NCI-H226 (cell line): Measurements from ENCODE around the gene GYS1.

Source experiments
- DNase-seq: peaks from one replicate; pipeline ENCODE4 v3.0.0-alpha.2; 2015

GYS1 gene

DNA sequence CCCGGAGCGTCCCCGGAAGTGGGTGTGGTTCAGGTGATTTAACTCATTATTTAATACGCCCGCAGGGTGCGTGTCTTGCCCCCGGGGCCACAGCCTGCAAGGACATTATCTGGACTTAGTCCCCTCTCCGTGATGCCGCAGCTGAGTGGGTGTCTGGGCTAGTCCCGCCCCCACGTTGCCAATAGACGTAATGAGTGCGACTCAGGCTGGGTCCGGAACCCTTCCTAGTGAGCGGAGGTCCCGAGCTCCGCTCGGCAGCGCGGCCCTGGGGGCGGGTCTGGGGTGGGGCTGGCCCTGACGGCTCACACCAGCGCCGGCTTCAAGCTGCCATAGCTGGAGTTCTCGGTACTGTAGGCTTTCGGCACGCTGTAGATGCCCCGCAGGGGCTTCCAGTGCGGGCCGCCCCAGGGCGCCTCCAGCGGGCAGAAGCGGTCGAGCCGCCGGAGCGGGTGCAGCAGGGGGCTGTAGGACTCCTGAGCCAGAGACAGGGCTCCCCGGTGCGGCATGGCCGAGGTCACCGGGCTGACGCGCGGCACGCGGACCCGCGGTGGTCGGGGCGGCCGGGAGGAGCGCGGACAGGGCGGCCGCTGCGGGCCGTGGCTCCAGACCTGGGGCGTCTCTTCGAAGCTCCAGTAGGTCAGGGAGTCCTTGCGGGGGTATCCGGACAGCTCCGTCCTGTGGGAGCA is 24.7 kb upstream of the GYS1 start:
- DNase-seq = peak; percentile 61

DNA sequence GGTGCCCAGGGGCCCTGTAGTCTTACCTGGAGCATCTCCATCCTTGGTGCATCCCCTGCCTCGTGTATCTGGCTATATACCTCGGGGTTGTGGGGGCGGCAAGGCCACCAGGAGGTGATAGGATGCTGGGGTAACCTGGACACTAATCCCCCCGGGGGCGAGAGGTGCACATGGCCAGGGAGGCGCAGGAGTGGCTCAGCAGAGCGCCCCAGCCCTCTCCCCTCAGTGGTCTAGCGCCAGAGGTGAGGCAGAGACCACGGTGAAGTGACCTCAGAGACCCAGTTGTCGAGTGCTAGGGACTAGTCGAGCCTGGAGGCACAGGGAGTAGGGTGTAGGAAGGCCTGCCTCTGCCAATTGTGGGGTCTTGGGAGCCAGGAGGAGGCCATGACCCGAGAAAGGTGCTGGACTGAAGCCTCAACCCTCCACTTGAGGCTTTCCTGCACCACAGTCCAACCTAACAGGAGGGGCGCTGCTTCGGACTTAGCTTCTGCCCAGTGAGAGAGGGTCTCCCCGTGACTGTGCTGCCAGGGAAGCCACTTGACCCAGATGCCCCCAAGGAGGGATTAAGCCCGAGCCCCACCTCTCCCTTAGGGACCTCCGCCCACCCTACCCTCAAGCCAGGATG is 24.0 kb upstream of the GYS1 start, which contains the start of gene LHB:
LHB (minus strand) TSS at position 51 of the 625 bp plus-strand sequence; CDS start at position 41, 10 bp downstream.
- no peak for DNase-seq

GRCh38 chr19:49016067-49016839 is 23.1 kb upstream of the GYS1 start:
- DNase-seq = no peak

DNA sequence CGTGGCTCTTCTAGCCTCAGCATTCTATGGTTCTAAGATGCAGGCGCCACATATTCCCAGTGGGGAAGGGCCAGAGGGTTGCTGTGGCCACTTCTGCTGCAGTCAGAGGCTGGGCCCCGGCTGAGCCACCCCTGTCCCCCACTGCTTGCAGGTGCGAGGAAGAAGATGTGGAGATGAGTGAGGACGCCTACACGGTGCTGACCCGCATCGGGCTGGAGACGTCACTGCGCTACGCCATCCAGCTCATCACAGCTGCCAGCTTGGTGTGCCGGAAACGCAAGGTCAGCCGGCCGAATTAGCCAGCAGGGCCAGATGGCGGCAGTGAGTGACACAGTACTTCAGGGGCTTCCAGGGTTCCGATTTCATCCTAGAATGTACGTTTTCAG is 21.8 kb upstream of the GYS1 start:
- DNase-seq = no peak

- DNase-seq = no peak
Observed at GRCh38 chr19:49014123-49014869, 21.2 kb upstream of the GYS1 start.

DNA sequence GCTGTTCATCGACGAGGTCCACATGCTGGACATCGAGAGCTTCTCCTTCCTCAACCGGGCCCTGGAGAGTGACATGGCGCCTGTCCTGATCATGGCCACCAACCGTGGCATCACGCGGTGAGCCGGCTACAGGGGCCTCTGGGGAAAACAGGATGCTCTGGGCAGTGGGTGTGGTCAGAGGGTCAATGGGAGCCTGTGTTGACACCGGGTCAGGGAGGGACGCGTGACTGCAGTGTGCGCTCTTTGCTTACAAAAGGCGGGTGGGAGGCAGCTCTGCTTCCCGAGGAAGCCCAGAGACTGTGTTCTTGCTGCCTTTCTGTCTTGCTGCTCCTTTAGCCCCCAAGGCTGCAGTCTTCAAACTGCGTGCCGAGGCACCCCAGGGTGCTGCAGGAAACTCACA is 18.1 kb upstream of the GYS1 start:
- no peak for DNase-seq

GRCh38 chr19:49010453-49010852 is 17.3 kb upstream of the GYS1 start:
- no peak for DNase-seq

- DNase-seq = no peak
Observed at GRCh38 chr19:49009828-49010227, 16.7 kb upstream of the GYS1 start.

DNA sequence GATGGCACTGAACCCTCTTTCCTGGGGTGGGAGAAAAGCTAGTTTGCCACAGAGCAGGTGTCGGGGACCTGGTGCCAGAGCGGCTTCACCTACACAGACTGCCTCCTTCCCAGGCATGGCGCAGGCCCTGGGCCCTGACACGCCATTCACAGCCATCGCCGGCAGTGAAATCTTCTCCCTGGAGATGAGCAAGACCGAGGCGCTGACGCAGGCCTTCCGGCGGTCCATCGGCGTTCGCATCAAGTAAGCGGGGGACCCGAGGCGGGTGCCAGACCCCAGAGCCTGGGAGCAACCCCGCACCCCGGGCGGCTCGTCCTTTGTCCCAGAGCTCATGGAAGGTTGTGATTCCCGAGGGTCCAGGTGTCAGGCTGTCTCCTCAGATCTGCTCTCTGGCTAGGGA is 13.8 kb upstream of the GYS1 start:
- no peak for DNase-seq

DNA sequence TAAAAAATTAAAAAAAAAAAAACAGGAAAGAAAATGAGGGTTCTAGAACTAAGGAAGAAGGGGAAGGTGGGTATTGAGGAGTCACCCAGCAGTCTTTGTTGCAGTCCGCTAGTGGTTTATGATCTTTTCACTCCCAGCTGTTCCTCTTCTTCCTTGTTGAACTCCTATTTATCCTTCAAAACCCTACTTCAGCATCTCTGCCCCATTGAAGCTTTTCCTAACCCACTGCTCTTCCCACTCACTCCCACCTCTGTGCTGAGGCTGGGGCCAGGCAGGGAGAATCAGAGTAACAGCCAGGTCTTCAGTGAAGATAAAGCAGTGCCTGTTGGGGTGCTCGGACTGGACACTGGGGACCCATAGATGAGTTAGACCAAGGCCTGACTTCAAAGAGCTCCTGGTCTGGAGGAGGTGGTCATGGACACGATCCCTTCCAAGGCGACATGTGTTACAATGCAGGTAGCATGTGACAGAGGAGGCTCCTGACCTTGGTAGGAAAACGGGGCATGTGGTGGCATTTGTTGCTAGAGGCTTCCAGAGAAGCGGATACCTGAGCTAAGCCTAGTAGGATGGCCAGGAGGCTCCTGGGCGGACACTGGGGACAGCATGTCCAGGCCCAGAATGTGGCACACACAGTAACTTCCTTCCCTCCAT is 12.0 kb upstream of the GYS1 start:
- no peak for DNase-seq

- DNase-seq = no peak
Observed at GRCh38 chr19:49004133-49004532, 11.0 kb upstream of the GYS1 start.

DNA sequence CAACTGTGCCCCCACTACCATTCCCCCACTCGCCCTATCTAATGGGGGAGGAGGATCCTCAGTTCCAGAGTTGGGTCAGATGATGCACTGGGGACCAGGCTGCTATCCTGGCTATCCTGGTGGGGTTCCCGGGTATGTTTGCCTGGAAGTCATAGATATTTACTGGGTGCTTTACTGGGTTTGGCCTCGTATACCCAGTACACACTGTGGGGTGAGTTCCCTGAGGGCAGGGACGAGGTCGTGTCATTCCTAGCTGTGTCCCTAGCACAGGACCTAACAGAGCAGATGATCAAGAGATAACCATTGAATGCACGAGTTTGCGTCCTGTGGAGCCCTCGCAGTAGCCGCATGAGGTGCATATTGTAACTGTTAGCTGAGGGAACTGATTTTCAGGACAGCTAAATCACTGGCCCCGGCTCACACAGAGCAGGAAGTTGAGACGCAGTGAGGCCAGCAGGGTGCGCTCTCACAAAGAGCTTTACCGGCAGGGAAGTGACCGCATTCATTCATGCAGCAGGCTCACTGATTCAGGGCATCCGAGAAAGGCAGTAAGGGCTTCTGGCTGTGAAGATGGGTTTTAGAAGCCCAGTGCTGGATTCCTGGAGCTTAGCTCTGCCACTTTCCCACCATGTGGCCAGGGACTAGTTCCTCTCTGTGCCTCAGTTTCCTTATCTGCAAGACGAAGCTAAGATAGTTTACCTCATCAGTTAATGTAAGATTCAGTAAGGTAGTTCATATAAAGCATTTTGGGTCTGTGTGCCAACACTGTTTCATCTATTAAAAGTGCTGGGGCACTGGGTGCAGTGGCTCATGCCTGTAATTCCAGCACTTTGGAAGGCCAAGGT is 6.6 kb upstream of the GYS1 start:
- DNase-seq = no peak

DNA sequence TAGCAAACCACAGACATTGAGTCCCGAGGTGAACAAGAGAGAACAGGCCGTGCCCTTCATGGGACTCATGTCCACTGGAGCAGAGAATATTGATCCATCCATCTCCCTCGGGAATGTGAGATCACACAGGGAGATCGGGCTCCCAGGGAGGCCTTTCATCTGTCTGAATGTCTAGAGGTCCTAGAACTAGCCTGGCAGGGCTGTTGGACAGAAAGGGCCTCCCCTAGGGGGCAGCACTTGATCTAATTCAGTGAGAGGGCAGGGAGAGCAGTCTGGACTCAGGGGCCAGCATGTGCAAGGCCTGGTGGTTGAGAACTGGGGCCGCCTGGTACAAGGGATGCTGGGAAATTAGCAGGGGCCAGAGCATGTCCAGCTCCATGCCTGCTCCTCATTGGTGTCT is 4.9 kb upstream of the GYS1 start:
- no peak for DNase-seq

DNA sequence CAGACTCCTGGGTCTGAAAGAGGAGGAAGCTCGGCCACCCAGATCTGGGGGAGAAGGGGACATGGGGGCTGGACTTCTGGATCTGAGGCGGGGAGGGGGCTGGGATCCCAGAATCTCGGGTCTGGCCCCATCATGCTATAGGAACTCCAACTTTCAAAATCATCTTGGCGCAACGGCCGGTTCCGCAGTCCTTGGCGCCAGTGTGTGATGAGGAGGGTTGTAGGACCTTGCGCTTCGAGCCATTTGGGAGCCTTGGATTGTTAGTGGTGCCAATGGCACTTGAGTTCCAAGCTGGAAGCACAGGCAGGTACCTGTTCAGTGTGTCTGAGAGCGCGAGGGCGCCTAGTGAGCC is 902 bp upstream of the GYS1 start:
- DNase-seq = no peak

GRCh38 chr19:48992581-48993174 is 431 bp downstream of the GYS1 start:
- no peak for DNase-seq

DNA sequence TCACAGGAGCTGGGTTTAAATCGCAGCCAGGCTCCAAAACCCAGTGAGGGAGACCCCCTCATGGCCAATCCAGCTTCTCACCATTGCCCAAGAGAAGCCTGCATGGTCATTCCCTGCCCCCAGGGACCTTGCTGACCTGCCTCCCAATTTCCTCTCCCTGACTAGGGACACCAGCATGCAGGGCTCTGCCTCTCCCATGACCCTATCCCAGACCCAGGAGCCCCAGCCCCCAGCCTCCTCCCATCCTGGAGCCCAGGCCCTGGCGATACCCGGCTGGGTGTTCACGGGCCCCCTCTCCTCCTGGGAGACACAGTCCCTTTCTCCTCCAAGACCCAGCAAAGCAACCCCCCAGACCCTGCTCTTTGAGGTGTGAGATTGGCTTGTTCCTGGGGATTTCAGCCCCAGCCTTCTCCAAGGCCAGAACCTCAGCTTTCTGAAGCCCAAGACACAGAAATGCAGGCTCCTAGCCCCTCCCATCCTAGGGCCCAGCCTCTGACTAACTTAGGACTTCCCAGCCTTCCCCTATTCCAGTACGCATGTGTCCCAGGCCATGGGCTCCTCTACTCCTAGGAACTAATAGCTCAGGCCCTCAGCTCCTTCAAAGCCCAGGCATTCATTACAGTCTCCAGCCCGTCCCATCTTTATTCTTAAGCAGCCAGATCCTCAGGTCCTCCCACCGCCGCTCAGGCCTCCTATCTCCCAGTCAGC is 1.1 kb downstream of the GYS1 start:
- DNase-seq = peak; percentile 71

DNA sequence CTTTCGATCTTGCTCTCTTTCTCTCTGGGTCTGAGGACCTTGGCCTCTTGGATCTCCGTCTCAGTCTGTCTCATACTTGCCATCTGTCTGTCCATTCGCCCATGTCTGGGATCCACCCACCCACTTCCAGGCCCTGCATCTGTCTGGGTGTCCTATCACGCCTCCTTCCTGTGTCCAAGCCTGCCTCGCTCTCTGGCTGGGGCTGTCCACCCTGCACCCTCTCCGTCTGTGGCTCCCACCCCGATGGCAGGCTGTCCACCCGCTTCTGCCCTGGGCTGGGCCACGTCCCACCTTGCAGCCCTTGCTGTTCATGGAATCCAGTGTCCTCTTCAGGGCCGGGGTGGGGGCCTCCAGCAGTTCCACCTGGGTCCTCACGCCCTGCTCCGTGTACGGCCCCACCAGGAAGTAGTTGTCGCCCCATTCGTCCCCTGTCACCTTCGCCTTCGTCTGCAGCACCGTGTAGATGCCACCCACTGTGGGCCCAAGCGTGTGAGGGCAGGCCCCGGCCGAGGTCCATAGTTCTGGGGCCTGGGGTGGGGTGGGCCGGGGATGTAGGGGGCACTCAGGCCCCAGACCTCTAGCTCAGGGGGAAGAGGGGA is 2.0 kb downstream of the GYS1 start:
- no peak for DNase-seq

DNA sequence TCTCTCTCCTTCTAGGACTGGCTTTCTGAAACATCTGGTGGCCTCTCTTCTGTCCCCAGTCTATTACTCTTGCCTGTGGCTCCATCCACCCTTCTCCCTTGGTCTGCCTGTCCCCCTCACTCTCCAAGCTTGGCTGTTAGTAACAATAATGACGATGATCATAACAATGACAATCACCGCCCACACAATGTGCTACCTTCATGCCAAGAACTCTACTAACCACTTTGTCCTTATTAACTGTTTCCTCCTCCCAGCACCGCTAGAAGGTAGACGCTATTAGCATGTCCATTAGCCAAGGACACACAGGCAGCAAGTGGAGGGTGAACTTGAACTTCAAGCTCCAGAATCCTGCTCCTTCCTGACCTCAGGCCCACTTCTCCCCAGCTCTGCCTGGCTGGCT is 2.7 kb downstream of the GYS1 start:
- no peak for DNase-seq

- no peak for DNase-seq
Observed at GRCh38 chr19:48989701-48990291, 3.3 kb downstream of the GYS1 start.

GRCh38 chr19:48988860-48989259 is 4.2 kb downstream of the GYS1 start:
- no peak for DNase-seq
